ENCODE measurements around the gene RASL12.

The RASL12 gene

DNA sequence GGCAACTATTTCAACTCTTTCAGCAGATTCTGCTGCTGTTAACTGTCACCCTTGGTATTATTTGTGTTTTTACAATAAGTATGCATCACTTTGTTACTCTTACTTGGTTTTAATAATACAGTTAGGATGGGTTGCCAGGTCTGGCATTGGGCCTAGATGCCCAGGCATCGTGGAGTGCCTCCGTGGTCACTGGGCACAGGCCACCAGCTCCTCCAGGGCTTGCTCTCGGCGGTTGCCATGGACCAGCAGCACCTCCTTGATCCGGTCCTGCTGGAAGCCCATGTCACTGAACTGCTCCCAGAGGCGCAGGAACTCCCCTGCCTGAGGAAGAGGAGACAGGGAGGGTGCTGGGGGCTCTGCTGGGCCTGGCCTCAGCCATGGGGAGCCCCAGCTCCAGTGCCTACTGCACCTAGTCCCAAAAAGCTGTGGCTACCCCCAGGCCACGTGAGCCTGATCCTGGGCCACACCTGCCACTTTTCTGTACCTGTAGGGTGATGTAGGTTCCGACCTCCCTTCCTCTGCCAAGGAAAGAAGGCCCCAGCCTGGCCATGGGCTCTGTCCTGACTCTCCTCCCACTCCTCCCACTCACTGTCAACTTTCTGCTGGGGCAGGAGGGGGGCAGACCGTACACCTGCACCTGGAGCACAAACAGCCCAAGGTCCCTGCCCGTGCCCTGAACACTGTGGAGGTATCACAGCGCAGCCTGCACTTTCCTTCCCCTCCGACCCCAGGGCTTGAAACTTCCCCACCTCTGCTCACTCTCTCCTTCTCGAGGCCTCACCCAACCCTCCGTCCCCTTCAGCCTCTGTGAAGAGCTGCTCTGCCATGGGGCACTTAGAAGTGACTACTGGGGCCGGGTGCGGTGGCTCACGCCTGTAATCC is 25.4 kb upstream of the RASL12 start:
- DNase-seq (ENCODE audit: low read depth in 3 of 3) = no peak

DNA sequence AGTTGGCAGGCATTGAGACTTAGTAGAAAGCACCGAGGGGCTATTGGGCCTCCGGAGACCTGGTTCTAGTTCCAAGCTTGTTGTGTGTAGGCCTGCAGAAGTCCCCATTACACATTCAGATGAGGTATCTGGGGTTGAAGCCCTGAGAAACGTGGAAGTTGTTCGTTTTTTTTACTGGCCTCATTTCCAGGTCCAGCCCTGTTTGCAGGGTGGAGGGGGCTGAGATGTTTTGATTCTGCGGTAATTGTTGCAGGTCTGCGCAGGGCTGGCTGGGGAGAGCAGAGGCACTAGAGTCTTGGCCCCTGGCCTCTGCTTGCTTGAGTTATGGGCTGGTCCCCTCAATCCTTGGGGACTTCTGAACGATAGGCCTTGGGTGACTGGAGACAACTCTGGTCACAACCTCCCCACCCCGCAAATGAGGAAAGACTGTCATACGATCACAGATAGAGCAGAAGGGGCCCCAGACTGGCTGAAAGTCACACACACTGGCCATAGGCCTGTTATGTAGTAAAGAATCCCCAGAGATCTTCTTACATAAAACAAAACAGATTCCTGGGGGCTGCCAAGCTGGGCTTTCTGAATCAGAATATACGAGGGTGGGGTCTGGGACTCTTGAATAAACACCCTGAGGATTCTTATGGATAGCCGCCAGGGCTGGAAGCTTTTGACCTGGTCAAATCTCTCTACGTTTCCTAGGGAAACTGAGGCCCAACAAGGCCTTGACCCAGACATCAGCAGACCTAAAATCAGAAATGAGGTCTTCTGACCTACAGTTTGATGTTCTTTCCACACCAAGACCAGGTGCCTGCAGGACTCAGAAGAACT is 24.4 kb upstream of the RASL12 start:
- no peak for DNase-seq (ENCODE audit: low read depth in 3 of 3)

DNA sequence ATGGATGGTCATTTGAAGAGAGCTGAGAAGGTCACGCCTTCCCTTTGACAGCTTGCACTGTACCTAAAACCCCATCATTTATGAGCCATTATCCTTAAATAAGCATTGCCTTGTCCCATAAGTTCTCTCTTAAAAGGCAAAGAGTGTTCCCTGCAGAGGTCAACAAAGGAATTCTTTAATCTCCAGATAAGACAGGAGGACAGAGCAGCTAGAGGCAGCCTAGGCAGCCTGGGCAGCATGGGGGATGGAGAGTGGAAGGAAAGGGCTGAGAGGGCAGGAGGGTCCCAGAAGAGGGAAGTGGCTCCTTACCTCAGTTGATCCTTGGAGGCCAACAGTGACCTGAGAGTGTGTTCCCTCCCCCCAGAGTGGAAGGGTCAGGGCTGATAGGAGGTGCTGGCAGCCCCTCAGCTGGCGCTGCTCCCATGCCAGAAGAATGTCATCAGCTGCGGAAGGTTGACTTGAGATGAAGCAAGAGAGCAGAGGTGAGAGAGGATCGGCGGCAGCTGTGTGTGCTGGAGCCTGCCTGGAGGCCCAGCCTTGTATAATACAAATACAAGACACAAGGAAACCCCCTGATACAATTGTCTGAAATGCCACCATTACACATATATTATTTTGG is 21.5 kb upstream of the RASL12 start:
- no peak for DNase-seq (ENCODE audit: low read depth in 3 of 3)

DNA sequence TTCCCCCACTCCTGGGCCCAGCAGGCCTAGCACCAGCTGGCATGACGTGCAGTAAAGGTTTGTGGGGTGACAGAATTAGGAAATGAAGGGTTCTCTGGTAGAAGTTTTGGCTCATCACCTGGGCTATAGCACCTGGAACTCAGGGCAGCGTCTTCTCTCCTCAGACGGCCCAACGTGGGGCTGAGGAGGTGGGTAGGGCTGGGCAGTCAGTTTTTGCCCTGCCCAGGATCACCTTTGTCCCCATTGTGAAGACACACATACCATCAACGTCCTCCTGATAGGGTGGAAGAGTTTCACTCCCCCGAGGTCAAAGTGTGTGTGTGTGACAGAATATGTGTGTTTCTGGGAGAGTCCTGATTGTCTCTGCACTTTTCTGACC is 20.8 kb upstream of the RASL12 start:
- no peak for DNase-seq (ENCODE audit: low read depth in 3 of 3)

DNA sequence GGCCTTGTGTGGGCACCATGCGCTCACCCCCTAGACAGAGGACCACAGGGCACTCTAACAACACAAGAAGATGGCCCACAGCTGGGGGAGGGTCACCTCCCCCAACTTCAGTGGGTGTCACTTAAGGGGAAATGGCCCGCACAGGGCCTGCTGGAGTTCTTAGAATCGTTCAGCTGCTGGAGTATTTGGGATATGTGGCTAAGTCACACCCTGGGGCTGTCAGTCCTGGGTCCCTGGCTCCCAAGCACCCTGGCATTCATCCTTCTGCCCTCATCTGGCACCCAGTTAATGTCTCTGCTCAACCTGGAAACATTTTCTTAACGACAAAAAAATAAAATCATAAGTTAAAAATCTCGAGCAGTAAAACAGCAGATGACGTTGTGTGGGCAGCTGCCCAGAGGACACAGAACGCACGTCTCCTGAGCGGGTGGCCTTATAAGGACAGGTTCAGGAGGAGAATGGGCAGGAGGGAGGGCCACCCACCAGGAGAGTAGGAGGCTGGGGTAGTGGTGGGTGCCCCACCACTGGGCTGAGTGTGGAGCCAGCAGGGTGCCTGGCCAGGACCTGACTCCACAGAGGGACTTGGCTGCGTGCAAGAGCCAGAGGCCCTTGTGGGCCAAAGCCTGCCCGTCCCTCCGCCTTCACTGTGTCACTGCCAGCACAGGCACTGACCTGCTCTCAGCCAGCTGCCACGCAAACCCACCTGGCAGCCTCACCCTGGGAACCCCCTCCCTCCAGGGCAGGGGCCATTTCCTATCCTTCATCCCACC is 20.3 kb upstream of the RASL12 start:
- no peak for DNase-seq (ENCODE audit: low read depth in 3 of 3)

DNA sequence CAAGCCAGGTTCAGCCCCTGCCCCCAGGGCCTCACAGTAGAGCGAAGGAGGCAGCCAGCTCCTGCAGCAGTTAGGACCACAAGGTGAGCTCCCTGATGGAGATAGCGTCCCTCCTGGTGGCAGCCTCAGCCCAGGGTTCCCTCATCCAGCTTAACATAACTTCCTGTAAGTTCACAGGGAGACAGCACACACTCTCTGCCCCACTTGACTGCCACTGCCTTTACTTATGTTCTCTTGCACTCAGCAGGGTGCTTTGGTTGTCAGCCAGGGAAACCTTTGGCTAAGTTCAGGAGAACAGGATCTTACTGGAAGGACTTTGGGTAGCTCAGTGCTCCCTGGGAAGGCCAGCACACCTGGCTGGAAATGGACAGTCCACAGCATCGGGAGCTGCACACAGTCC is 19.6 kb upstream of the RASL12 start:
- no peak for DNase-seq (ENCODE audit: low read depth in 3 of 3)

DNA sequence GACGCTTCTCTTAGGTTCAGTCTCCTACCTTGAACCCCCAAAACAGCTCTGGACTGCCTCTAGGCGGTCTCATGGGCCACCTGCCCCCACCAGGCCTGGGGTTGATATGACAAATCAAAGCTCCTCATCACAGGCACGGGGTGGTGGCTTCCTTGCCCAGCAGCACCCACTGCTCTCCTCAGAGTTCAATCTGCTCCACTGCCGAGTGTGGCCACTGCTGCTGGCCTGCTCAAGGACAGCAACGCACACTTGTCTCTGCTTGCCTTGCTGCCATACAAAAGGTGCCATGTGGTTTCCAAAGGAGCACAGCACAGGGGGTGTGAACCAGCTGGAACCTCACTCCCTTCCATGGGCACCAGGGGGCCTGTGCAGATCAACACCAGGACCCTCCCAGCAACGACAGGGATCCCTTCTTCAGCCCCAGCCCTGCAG is 18.9 kb upstream of the RASL12 start:
- no peak for DNase-seq (ENCODE audit: low read depth in 3 of 3)

DNA sequence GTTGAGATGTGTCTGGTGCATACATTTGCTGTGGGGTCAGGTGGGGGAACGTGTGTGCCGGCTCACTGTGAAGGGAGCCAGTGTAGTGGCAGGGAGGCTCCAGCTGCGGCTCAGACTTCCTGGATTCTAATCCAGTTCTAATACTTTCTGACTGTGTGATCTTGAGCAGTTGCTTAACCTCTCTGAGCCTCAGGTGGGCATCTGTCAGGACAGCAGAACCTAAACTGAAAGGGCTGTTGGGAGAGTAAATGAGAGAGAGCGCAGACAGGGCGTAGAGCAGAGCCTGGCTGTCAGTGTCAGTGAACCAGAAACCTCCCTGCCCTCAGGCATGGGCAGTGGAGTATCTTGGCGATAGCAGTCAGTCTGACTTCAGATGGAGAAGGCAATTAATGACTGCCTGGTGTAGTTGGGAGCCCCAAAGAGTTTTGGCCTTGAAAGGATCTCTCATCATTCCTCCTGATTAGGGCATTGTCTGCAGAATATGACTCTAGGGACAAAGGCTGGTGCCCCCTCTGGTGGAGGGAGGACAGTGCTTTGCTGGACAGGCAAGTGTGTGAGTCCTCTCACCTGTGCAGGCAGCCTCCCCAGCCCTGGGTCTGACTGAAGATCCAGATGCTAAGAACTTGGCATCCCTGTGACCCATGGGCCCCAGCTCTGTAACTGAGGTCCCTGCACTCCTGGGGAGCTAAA is 18.3 kb upstream of the RASL12 start:
- DNase-seq (ENCODE audit: low read depth in 3 of 3) = no peak

DNA sequence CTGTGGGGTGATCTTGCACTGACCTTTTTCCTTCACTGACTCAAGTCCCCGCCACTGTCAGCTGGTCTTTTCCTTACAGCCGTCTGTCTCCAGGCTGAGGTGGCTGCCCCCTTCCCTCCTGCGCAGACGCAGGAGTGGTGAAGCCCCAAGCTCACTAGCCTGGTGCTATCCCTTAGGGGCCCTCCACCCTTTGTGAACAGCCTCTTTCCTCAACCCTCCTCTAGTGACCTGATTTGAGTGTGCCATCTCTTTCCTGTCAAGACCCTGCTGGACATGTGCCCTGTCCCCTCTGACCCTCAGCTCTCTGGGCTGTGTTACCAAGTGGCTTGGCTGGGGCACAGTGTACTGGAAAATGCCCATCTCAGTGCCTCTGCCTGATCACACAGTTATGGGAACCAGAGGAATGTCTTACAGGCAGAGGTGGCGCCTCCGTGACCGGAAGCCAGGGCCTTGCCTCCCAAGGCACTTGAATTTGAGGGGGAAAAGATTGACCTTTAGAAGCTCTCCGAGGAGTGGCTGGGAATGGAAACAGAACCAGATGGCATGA is 17.5 kb upstream of the RASL12 start:
- DNase-seq (ENCODE audit: low read depth in 3 of 3) = no peak

DNA sequence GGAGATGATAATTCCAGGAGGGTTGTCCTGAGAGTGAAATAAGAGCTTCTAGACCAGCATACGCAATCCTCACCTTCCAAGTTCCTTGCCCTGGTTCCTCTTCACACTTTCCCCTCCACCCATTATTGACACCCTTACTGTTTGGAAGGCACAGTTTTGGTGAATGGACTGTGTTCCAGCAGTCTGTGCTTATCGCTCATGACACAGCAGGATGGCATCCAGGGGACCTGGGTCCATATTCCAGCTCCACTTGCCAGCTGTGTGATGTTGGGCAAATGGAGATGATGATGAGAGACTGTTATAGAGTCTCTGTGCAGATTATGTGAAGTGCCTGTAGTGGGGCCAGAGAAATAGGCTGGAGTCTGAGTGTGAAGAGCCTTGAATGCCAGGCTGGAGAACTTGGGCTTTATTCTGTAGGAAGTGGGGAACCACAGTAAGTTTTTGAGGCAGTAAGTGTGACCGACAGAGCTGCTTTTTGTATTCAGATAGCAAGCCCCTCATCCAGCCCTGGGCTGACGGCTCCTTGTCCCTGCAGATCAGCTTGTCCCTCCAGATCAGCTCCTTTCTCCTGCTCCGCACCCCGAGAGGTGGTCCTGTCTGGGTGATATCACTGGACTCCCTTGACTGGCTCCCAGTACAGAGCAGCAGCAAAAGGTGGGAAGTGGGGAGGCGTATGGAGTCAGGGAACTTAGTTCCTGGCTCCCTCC is 16.9 kb upstream of the RASL12 start:
- DNase-seq (ENCODE audit: low read depth in 3 of 3) = no peak

DNA sequence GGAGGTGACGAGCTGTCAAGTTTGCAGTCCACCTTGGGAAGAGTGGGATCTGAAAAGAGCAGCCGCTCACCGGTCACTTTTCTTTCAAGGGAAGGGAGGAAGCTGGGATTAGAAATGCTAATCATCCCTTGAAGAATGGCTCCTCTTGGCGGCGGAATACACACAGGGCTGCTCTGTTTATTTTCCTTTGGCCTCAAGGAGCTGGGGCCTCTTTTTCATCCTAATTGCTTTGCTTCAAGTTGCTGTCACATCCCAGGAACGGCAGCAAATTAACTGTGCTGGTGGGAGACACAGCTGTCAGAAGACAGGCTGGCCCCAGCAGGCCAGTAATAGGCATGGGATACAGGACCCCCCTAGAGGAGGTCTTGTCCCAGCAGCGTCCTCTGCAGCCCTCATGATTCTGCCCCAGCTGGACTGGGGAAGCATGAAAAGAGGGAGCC is 15.5 kb upstream of the RASL12 start:
- no peak for DNase-seq (ENCODE audit: low read depth in 3 of 3)

DNA sequence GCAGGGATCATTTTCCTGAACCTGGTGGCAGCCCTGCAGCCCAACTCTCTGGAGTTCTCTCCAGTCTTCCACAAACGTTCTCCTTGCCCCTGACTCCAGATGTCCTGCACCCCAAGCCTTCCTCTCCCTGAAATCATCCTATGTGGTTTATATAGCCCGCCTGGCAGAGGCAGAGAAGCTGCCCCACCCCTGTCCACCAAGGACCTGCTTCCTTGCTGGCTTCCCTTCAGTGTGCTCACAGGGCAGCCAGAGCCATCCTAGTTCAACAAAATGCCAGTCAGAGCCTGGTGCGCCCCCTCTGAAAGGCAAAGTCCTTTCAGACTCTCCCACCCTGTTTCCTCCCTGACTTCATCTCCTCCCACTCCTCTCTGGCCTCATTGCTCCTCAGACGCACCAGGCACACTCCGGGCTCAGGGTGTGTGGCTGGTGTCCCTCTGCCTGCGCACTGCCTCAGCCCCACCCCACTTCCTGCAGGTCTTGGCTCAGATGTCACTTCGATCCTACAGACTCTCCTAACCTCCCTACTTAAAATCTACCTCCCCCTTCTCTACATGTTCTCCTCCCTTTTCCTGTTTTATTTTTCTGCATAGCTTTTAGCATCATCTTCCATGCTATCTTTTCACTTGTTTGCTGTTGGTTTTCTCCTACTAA is 14.6 kb upstream of the RASL12 start:
- DNase-seq (ENCODE audit: low read depth in 3 of 3) = peak in 1 of 3 experiments; percentile 12

DNA sequence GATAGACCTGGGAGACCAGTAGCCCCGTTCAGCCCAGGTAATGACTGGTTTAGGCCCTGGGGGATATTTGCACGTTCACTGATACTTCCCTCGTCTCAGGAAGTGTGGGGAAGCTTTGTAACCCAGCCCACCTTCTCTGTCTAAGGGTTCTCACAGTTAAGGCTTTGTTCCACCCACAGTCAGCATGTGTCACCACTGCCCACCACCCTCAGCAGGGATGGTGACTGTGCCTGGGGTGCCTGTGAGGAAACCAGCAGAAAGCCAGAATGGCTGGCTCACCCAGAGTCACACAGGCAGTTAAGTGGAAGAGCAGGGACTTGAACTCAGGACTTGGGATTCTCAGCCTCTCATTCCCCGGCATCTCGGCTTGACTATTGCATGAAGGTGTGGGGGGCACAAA is 14.0 kb upstream of the RASL12 start:
- peak in 2 of 3 experiments; percentile 2 to 23 for DNase-seq (ENCODE audit: low read depth in 3 of 3)

DNA sequence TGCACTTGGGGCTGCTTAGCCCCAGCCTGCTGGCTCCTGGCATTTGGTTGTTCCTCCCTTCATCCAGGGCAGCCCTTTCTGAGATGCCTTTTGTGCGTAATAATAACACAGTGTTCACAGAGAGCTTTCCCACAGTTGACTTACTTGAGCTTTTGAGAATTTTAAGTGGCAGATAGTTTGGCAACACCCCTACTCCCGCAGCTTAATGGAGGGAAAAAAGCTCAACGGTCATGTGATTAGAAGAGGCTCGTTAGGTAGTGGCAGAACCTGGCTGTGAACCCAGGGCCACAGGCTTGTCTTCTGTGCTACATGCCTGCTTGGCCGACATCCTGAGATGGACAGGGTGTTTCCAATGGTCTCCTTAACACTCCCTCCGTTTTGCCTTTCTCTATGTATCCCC is 13.5 kb upstream of the RASL12 start:
- no peak for DNase-seq (ENCODE audit: low read depth in 3 of 3)

DNA sequence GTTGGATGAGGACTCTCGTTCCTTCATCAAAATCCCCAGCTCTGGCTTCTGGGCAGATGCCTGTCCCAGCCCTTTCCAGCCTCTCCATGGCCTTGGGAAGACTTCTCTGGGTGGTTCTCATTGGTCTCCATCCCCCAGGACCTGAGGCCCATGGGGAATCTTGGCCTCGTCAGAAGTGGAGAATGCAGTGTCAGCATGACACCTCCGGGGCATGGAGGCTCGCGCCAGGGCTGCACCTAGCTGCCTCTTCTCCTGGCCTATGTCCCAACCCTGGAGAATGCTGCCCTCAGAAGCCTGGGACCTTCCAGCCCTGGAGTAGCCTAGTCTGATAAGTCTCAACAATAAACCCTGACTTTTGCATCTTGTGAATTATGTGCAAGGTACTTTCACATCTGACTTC is 11.8 kb upstream of the RASL12 start:
- no peak for DNase-seq (ENCODE audit: low read depth in 3 of 3)

DNA sequence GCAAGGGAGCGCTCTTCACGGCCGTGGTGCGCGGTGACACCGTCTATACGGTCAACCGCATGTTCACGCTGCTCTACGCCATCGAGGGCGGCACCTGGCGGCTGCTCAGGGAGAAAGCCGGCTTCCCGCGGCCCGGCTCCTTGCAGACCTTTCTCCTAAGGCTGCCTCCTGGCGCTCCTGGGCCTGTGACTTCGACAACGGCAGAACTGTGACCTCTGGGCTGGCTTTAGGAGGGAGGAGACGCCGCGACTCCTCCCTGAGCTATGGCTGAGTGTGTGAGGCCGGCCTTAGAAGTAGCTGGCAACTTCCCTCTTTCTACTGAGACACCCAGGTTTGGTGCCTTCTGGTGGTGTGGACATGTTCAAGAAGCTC is 10.2 kb upstream of the RASL12 start:
- peak; percentile 7 to 61 (median 28) for DNase-seq (ENCODE audit: low read depth in 3 of 3)

DNA sequence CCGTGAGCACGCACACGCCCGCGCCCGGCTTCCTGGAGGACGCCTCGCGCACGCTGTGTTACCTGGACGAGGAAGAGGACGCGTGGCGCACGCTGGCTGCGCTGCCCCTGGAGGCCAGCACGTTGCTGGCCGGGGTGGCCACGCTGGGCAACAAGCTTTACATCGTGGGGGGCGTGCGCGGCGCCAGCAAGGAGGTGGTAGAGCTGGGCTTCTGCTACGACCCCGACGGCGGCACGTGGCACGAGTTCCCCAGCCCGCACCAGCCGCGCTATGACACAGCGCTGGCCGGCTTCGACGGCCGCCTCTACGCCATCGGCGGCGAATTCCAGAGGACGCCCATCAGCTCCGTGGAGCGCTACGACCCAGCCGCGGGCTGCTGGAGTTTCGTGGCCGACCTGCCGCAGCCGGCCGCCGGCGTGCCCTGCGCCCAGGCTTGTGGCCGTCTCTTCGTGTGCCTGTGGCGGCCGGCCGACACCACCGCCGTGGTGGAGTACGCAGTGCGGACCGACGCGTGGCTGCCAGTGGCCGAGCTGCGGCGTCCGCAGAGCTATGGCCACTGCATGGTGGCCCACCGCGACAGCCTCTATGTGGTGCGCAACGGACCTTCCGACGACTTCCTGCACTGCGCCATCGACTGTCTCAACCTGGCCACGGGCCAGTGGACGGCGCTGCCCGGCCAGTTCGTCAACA is 9.6 kb upstream of the RASL12 start:
- no peak for DNase-seq (ENCODE audit: low read depth in 3 of 3)

DNA sequence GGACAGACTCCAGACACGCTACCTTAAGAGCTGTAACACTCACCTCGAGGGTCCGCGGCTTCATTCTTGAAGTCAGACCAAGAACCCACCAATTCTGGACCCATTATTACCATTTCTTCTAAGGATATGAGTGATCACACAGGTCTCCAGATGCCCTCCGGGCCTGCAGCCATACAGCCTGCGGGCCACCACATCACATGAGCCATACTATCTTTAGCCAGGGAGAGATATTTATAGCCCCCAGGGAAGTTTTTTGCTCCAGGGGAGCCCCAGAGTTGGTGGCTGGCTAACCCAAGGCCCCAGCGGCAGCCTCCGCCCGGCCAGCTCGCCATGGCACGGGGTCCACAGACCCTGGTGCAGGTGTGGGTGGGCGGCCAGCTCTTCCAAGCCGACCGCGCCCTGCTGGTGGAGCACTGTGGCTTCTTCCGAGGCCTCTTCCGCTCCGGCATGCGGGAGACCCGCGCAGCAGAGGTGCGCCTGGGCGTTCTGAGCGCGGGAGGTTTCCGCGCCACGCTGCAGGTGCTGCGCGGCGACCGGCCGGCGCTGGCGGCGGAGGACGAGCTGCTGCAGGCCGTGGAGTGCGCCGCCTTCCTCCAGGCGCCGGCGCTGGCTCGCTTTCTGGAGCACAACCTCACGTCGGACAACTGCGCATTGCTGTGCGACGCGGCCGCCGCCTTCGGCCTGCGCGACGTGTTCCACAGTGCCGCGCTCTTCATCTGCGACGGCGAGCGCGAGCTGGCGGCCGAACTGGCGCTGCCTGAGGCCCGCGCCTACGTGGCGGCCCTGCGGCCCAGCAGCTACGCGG is 8.9 kb upstream of the RASL12 start, which contains the start of gene KBTBD13:
Gene KBTBD13, plus strand, starts transcription at position 261 of the 805 bp plus-strand sequence. Its CDS starts 70 bp downstream, at position 331.
- DNase-seq (ENCODE audit: low read depth in 3 of 3) = no peak
